NCI-H1105 (cell line): ENCODE results near the gene QKI.
"Not testable (repeated sequence)": the region's sequence is repeated elsewhere in the genome, so short reads cannot be mapped to it uniquely, and the experiment has no call there.

Source experiments
- DNase-seq: peaks from one replicate; lab custom pipeline; 2025; lab: John Stamatoyannopoulos, UW

The QKI gene

DNA sequence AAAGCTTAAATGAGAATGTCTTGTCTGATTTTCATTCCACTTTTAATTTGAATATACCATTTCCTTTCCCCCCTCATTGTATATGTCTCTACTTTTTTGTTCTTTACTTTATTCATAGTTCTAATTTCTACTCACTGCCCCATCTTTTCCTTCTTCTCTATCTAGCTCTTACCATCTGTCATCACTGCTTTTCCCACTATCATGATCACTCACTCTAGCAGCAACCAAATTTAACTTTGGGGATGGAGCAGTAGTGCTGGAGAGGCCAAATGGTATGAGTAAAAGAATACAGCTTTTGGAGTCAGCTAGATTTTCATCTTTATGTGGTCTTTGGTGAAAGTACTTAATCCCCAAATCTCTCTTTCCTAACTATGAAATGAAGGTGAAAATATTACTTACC lies 25.5 kb downstream of the QKI start:
- no peak for DNase-seq

GRCh38 chr6:163442336-163442735 lies 27.8 kb downstream of the QKI start:
- no peak for DNase-seq

DNA sequence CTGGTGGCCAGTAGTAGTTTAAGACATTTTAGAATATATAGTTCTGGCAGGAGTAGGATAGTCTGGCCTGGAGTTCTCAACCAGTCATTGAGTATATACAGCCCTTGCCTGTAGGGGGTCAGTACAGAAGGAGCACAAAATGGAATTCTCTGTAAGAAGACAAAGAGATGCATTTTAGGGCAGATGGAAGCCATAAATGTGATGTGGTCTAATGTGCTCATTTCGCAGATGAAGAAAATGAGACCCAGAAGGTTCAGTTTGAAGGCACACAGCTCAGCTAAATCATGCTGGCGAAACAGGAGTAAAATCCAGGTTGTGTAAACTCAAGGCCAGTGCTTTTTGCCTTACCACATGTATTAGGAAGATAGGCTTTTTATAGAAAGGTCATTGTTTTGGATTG lies 29.6 kb downstream of the QKI start:
- no peak for DNase-seq

DNA sequence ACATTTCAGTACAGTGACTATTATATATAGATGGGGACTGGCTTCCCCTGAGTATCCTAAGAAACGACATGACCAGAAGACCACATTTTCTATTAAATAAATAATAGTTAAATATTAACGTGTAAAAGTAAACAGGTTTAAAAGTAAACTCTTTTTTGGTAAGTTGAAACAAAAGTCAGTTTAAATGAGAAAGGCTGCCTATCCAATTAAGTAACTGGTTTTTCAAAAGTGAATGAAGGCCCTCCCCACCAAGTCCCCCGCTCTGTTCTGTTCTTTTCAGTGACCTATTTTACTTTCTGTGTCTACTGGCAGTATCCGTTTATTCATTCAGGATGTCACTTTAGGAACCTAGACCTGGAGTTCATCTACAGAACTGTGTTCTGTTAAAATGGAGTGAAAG lies 32.0 kb downstream of the QKI start:
- no peak for DNase-seq

DNA sequence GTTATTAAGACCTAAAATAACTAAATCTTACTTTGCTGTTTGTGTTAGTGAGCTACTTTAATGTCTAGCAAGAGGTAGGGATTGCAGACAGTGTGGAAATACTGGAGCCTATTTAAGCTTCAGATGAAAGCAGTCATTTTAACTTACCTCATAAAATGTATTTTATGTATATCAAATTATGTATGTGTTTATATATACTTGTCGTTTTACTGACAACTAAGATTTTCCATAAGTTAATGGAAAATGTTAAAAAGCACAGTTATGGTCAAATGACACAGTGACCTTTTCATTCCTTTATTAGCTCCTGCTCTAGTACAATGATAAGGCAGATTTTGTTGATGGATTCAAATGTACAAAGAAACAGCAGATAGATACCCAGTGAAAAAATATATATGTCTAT lies 34.6 kb downstream of the QKI start:
- no peak for DNase-seq

DNA sequence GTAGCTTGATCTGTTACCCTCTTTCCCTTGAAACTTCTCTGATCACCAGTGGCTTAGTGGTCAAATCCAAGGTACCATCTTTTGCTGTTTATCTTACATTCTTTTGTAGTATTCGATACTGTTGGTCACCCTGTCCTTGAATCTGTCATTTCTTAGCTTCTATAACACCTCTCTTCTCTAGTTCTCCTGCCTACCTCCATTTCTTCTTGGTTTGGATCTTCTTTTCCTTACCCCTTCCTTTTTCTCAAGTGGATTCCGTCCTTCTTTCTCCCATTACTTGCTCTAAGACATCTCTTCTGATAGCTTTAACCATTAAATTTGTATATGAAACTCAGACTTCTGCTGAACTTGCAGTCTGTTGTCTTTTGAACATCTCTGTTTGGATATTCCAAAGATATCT lies 39.9 kb downstream of the QKI start:
- DNase-seq = no peak

DNA sequence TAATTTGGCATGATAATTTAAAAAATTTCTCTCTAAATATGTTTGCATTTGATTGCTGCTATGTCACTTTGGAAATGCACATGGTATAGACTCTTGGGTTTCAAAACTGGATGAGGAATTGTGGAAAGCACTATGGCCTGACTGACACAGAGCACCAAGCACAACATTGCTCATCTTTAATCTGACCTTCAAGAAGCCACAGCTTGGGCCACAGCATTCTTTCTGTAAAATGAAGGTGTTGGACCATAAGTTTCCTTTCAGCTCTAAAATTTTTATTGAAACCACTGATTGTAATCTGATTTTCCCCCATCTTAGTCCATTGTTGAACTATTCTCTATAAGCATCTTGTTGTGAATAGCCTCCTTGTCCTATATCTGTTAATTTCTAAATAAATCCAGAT lies 41.0 kb downstream of the QKI start:
- DNase-seq = no peak

DNA sequence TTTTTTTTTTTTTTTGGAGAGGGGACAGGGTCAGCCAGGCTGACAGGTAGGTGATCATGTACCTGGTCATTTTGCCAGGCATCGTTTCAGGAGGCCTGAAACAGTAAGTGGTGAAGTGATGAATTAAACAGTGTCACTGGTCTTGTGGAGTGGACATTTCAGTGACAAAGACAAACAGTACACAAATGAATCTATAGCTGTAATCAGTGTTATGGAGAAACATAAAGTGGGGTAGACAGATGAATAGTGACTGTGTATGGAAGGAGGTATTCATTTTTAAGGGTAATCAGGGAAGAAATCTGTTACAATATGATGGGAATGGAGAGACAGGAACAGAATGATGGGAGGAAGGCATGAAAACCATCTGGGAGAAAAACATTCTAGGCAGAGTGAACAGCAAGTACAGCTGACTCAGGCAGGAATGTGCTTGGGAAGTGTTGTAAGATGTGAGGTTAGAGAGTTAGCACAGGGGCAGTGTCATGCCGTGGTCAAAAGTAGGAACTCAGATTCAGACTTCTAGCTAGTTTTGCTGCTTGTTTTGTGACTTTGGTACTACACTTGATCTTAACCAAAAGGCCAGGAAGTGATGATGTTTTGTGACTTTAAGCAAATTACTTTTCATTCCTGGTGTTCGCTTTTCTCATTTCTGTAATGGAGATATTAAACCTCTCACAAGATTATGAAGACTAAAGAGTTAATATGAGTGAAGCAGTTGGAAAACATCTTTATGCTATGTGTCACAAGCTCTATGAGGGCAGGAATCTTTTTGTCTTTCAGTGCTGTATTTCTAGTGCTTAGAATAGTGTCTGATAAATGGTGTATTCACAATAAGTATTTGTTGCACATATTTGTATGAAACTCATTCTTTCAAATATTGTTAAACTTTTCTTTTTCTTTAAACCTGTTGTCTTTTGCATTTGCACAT lies 43.4 kb downstream of the QKI start:
- no peak for DNase-seq

DNA sequence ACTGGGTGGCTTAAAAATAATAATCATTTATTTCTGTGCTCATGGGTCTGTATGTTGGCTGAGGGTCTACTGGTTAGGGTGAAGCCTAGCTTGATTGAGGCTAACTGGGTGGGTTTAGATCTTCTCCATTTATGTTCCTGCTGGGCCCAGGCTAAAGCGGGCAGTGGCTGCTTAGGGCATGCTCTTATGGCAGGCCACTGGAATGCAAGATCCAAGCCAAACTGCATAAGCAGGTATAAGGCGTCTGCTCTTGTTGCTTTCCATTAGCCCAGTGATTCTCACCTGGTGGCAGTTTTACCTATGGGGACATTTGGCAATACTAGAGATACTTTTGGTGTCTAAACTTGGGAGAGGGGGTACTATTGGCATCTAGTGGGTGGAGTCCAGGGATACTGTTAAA lies 44.5 kb downstream of the QKI start:
- DNase-seq = no peak

DNA sequence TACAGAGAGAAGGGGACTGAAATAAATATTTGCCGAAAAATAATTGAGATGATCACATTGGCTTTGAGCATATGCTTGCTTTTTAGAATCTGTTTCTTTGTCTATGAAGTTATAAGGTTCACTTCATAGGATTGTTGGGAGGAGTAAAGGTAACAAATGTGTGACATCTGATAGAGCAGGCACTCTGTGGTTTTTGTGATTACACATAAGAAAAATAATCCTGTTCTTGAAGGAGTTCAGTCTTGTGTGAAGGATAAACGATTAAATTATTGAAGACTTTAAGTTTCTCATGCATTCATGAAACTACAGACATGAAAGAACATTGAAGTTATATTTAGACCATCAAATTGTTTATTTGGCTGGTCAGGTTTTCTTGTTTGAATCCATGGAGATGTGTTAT lies 45.0 kb downstream of the QKI start:
- no peak for DNase-seq

DNA sequence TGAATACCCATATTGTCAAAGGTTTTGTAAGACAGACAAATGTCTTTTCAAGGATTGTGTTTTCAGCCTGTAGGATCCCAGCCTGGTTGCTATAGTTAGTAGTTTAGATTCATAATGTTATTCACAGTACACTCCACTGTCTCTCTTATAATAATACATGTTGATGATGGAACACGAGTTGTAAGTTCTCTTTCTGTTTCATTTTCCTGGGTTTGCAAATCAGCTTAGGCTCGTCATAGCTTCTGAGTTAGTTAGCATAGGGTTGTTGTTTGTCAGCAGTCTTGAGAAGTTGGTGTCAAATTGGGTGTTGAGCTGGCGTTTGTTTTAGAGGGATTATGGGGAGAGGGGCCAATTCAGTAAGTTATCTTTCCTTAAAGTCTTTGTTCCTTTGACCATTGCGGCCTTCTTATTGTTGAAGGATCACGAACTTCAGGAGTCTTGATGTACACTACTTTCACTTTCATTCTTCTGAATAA lies 45.8 kb downstream of the QKI start:
- DNase-seq = no peak

- no peak for DNase-seq
Measured at GRCh38 chr6:163461696-163462095, 47.2 kb downstream of the QKI start.

DNA sequence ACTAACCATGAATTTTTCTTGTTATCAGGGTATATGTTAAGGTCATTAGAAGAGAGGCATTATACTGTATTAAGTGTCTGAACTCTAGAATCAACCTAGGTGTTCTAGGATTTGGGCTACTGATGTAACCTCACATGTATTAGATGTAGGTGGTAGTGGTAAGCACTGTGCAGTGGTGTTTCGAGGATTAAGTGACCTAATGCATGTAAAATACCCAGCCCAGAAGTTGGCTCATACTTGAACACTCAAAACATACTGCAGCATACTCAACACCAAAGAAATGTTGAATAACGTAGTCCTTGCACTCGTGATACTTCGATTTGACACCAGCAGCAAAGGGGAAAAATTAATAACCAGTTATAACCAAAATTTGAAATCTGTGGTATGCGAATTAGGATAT lies 48.7 kb downstream of the QKI start:
- DNase-seq = no peak

GRCh38 chr6:163463795-163464194 lies 49.3 kb downstream of the QKI start:
- DNase-seq = no peak

- no peak for DNase-seq
Measured at GRCh38 chr6:163466839-163467390, 52.4 kb downstream of the QKI start.

DNA sequence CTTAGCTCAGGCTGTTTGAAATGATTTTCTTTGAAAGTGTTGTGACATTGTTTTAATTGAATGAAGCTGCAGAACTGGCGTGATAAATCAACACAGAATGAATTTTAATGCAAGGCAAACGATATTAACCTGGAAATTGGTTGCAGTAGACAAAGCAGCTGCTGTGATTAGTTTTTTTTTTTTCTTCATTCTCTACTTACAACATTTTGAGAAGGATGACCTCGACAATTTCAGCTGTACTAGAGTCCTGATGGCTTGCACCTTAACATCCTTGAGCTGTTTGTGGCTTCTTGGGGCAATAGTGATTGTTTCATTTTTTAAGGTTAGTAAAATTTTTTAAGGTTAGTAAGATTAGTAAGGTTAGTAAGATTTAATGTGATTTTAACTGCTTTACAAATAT lies 54.2 kb downstream of the QKI start:
- peak; percentile 53 for DNase-seq

DNA sequence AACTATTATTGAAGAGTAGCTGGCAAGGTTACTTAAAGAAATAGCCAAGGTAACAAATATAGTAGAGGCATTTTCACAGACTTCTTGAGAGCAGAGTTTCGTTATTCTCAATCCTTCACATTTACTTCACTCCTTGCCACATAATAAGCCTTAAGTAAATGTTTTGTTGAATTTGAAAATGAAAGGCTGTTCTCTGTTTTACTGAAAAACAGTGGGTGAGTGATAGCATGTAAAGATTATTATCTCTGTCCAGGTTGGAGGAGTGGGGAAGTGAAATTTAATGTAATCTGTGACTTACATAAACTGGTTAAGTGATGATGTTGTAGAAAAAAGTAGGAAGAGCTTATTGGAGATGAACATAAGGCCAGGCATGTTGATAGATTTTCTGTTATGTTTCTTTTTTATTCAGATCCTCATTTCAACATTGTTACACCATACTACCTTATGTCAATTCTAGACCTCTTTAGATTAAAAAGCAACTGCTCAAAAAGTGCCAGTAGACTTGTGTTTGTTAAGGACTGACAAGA lies 55.0 kb downstream of the QKI start:
- no peak for DNase-seq

GRCh38 chr6:163470611-163471010 lies 56.1 kb downstream of the QKI start:
- DNase-seq = no peak

DNA sequence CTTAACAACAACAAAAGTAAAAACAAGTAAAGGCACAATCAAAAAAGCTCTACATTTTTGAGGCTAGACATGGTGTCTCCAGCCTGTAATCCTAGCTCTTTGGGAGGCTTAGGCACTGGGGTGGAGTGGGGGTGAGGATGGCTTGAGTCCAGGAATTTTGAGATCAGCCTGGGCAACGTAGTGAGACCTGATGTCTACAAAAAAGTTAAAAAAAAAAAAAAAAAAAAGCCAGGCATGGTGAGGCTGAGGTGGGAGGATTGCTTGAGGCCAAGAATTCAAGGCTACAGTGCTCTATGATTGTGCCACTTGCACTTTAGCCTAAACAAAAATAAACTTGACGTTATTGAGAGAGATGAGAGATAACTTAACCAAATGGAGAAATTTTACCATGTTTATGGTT lies 60.1 kb downstream of the QKI start:
- no peak for DNase-seq

- DNase-seq = not testable (repeated sequence)
Measured at GRCh38 chr6:163476946-163477345, 62.4 kb downstream of the QKI start.

DNA sequence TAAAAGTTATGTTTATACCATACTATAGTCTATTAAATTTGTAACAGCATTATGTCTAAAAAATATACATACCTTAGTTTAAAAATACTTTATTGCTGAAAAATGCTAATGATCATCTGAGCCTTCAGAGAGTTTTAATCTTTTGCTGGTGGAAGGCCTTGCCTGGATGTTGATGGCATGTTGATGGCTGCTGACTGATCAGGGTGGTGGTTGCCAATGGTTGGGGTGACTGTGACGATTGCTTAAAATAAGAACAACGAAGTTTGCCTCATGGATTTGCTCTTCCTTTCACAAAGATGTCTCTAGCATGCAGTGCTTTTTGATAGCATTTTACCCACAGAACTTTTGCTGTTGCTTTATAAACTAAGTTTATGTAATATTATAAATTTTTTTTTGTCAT lies 68.6 kb downstream of the QKI start:
- DNase-seq = no peak

DNA sequence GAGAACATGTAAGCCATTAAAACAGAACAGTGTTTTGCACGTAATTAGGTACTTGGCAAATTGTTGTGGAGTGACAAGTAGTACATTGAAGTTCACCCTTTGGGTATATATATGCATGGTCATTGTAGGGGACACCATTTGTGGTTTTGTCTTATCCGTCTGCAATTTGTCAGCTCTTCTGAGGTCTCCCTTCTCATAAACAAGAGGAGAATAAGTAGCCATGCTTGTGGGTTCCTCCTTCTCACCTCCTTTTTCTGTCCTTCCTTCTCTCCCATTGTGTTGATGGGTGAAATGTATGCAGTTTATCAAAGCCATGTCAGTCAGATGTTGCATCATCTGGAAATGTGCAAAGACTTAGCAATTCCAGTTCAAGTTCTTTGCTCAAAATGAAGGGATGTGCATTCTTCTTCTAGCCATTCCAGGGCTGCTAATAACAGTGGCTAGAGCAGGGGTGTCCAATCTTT lies 70.9 kb downstream of the QKI start:
- no peak for DNase-seq

GRCh38 chr6:163486821-163487220 lies 72.3 kb downstream of the QKI start:
- no peak for DNase-seq
